Stimulated activated CD4-positive, alpha-beta T cell treated with anti-CD3 and anti-CD28 coated beads, Interleukin-4, amount 100 ng/mL, for 1 hour (primary cell): Measurements from ENCODE around the gene CLIP2.
"Not testable (repeated sequence)": the region's sequence is repeated elsewhere in the genome, so short reads cannot be mapped to it uniquely, and the experiment has no call there.

Source experiments
- DNase-seq: peaks from one replicate; pipeline ENCODE4 v3.0.0-alpha.2; 2020

CLIP2 gene

GRCh38 chr7:74338366-74339108, 49.3 kb downstream of the CLIP2 start:
- DNase-seq, result no peak

GRCh38 chr7:74339648-74340047, 50.4 kb downstream of the CLIP2 start:
- DNase-seq, result not testable (repeated sequence)

GRCh38 chr7:74343281-74344131, 54.3 kb downstream of the CLIP2 start:
- no peak for DNase-seq

GRCh38 chr7:74344132-74344496, 54.9 kb downstream of the CLIP2 start:
- DNase-seq, result no peak

GRCh38 chr7:74344786-74345185, 55.6 kb downstream of the CLIP2 start:
- DNase-seq, result no peak

- no peak for DNase-seq
Observed at GRCh38 chr7:74345970-74346369, 56.8 kb downstream of the CLIP2 start.

GRCh38 chr7:74349621-74350020, 60.4 kb downstream of the CLIP2 start:
- DNase-seq, result no peak

GRCh38 chr7:74350751-74351150, 61.5 kb downstream of the CLIP2 start:
- DNase-seq, result no peak

GRCh38 chr7:74351836-74352235, 62.6 kb downstream of the CLIP2 start:
- no peak for DNase-seq

- DNase-seq, result not testable (repeated sequence)
Observed at GRCh38 chr7:74352551-74353138, 63.4 kb downstream of the CLIP2 start.

GRCh38 chr7:74354009-74354408, 64.8 kb downstream of the CLIP2 start:
- DNase-seq, result no peak

- no peak for DNase-seq
Observed at GRCh38 chr7:74355091-74355490, 65.9 kb downstream of the CLIP2 start.

- DNase-seq, result no peak
Observed at GRCh38 chr7:74356589-74357315, 67.5 kb downstream of the CLIP2 start.

GRCh38 chr7:74360008-74360407, 70.8 kb downstream of the CLIP2 start:
- no peak for DNase-seq

- no peak for DNase-seq
Observed at GRCh38 chr7:74362266-74362665, 73.1 kb downstream of the CLIP2 start.

GRCh38 chr7:74364061-74364460, 74.9 kb downstream of the CLIP2 start:
- DNase-seq, result no peak

GRCh38 chr7:74365322-74366022, 76.3 kb downstream of the CLIP2 start:
- no peak for DNase-seq

- no peak for DNase-seq
Observed at GRCh38 chr7:74371381-74372341, 82.5 kb downstream of the CLIP2 start.

- DNase-seq, result no peak
Observed at GRCh38 chr7:74372511-74373111, 83.4 kb downstream of the CLIP2 start.

GRCh38 chr7:74373536-74373935, 84.3 kb downstream of the CLIP2 start:
- no peak for DNase-seq

- DNase-seq, result no peak
Observed at GRCh38 chr7:74375726-74376220, 86.6 kb downstream of the CLIP2 start.
